HG03439 (cell line): ENCODE results near the gene CCDC170.

Experiments
- ATAC-seq: cut with Tn5 transposase; IDR thresholded peaks from one replicate; pipeline ENCODE4 v1.9.1; 2021; ENCODE audit warnings: mild to moderate bottlenecking, moderate library complexity; ENCODE audit not compliant: unreplicated experiment

The CCDC170 gene

DNA sequence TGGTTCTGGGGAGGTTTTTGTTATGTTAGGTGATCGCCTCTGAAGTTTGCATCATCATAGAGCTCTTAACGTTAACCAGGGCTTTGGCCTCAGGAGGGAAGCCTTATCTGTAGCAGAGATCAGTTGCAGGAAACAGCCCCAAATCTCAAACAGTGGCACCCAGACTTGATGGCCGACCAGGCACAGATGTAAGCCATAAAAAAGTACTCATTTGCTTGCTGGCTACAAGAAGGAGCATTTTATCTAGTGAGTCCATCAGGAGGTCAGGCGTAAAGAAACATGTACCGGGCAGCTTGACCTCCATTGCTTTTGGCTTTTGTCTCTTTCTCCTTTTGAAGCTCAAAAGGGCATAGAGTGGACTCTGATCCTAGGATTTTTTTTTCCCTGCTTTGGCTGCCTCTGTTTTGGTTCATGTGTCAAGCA lies 122.3 kb downstream of the CCDC170 start:
- ATAC-seq: no peak

DNA sequence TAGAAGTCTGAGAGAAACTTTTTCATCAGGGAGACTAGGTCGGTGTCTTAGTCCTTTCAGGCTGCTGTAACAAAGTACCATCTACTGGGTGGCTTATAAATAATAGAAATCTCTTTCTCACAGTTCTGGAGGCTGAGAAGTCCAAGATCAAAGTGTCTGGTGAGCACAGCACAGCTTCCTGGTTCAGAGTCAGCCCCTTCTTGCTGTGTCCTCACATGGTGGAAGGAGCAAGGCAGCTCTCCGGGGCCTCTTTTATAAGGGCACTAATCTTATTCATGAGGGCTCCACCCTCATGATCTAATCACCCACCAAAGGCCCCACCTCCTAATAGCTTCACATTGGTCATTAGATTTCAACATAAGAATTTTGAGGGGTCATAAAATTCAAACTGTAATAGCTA lies 122.8 kb downstream of the CCDC170 start:
- ATAC-seq: no peak

DNA sequence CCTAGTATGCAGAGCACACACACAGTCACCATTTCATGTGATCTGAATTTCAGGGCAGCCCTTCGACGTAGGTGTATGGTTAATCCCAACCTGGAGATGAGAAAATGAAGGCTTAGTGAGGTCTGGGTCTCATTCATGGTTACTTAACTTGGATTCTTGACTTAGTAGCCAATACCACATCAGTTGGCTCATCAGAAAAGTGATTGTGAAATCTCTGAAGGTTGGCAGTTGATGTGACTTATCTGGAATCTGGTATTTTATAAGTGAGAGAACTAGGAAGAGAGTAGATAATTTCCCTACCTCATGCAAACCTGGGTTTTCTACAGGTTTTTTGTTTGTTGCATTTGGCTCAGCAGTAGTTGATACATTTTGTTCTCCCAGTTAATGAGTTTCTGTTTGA lies 123.7 kb downstream of the CCDC170 start:
- ATAC-seq: no peak

- no peak for ATAC-seq
These were observed 124.9 kb downstream of the CCDC170 start for GRCh38 chr6:151618717-151619116.

DNA sequence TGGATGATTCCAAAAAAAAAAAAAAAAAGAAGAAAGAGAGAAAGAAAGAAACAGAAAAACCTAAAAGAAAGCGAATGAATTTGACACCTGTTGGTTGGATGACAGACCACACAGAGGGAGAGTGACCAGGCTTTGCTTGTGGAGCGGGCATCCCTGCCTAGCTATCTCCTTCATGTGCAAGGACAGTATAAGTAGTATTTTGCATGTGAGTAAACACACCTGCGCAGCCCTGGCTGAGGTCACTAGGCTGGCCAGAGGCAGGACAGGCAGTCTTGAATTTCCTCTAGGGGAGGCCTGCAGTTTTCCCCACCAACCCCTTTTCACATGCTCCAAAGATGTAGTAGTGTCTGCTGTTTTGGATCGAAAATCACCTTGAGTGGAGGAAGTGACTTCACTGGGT lies 126.4 kb downstream of the CCDC170 start:
- no peak for ATAC-seq

DNA sequence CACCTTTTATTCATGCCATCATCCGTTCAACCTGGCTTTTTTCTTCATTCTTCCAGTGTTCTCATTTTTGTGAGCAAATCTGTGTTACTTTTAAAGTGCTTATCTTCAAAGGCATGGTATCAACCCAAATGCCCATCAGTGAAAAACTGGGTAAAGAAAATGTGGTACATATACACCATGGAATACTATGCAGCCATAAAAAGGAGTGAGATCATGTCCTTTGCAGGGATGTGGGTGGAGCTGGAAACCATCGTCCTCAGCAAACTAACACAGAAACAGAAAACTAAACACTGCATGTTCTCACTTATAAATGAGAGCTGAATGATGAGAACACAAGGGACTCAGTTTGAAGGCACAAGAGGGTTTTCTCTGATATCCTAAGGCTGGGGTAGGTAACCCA lies 130.3 kb downstream of the CCDC170 start:
- ATAC-seq: no peak

DNA sequence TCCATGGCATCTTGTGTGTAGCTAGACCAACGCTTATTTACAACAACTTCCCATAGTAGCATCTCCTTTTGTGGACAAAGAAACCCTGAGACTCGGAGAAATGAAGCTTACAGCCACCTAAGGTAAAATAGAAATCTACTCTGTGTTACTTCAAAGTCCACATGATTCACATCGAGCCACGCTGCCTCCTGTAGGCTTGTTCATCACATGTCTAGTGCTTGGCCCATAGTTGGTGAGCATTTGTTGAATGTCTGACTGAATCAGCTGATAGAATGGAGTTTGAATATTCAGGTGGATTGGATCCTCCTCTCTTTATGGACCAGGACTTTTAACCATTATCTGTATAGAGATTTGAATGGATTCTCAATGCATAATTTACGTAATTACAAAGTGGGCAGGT lies 130.7 kb downstream of the CCDC170 start:
- no peak for ATAC-seq

GRCh38 chr6:151624900-151625536 lies 131.2 kb downstream of the CCDC170 start:
- ATAC-seq: no peak

DNA sequence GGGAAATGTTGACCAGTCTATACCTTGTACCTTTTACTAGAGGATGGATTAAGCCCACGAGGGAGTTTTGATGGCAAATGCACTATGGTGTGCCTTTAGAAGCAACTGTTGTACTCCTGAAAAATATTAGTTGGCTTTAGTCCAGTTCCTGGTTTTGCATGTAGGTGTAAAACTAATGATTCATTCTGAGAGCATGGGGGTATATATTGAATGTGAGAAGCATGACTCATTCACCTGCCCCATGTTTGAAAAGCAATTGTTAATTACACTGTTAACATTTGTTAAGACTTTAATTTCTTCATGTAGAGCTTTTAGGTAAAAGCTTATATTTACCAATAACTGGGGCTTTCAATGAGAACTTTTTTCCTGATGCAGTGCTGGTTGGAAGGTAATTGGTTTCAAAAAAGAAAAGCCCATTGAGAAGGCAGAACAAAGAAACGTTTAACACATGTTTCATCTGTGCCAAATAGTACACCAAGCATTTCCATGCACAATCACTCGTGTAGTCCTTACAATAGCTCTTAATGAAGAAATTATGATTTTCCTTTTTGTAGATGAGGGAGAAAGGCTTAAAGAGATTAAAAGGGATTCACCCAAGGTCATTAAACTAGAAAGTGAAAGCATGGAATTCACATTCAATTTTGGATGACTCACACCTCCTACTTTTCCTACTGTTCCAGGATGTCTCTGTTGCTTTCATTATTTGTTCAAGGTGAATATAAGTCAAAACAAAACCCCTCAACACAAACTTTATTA lies 134.1 kb downstream of the CCDC170 start:
- no peak for ATAC-seq

DNA sequence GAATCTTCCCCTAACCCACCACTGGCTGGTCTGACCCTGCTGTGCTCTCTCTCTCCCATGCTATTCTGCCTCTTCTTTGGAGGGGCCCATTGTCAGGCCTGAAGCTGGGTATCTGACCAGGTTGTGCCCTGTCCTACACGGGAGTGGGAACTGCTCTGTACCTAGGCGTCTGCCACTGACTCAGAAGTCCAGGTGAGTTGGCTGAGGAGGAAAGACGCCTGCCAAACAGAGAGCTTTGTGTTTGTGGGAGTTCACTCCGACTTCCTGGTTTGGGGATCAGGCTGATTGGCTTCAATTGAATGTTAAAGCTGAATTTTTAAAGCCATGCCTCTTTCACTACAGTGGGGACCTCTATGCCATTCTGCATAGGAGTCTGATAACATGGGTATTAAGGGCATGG lies 136.0 kb downstream of the CCDC170 start:
- no peak for ATAC-seq

GRCh38 chr6:151630387-151630786 lies 136.6 kb downstream of the CCDC170 start:
- ATAC-seq: no peak

GRCh38 chr6:151630991-151631655 lies 137.3 kb downstream of the CCDC170 start:
- no peak for ATAC-seq

GRCh38 chr6:151632415-151632987 lies 138.7 kb downstream of the CCDC170 start:
- ATAC-seq: no peak

DNA sequence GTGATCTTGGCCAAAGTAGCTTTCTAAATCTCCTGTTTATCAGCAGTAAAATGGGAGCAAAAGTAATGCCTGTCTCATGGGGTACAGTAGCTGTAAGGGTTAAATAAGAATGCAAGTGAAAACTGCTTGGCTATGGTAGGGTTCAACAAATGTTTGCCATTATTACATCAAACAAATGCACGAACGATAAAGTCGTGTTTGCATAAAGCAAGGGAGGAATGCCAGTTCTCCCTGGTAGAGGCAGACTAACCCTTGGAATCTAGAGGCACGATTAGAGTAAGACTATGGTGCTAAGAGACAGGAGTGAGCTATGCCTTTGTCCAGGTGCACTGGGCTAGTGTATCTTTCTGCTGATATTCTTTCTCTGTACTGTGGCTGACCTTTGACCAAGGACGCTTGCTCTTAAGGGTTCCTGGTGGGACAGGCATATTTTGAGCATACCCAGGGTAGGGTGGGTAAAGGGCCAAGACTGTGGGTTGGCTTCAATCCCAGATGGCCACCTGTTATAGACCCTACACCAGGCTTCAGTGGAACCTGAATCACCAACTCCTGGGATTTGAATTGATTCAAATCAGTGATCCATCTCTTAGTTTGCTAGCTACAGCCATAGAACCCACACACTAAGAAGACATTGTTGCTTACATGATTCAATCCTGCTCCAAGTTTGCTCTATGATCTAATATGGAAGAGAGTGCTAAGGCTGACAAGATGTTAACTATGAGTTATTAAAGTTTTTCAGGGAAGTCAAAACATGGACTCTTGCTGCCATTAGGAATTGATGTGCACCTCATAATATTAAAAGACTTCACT lies 139.9 kb downstream of the CCDC170 start:
- no peak for ATAC-seq

- no peak for ATAC-seq
These were observed 140.5 kb downstream of the CCDC170 start for GRCh38 chr6:151634336-151634720.

DNA sequence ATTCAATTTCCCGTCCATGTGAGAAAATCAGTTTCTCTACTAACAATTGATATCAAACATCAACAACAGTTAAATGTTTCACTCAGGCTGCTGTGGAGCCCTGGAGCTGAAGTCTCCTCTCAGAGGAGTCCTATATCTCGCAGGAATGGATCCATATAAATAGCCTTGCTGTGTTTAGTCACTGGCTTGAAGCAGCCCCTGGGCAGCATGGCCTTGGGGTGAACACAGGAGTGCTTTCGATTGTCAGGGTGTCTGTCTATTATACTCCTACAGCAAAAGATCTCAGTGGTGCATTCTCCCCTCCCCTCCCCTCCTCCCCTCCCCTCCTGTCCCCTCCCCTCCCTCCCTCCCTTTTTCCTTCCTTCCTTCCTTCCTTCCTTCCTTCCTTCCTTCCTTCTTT lies 141.9 kb downstream of the CCDC170 start:
- no peak for ATAC-seq

DNA sequence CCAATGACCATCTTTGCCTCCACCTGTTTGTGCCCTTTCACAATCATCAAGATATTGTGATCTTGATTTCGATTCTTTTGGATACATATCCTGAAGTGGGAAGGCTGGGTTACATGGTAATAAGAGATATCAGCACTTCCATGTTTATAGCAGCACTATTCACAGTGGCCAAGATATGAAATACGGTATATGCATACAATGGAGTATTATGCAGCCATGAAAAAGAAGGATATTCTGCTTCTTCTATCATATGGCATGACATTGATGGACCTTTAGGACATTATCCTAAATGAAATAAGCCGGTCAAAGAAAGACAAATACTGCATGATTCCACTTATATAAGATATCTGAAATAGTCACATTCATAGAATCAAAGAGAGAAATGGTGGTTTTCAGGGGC lies 144.0 kb downstream of the CCDC170 start:
- ATAC-seq: no peak

DNA sequence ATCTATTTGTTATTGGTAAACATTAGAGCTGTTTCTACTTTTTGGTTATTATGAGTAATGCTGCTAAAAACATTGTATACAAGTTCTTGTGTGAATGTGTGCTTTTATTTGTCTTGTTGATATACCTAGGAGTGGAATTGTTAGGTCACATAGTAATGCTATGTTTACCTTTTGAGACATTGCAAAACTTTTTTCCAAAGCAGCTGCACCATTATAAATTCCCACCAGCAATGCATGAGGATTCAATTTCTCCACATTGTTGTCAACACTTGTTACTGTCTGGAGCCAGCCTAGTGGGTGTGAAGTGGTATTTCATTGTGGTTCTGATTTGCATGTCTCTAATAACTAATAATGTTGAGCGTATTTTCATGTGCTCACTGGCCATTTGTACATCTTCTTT lies 145.9 kb downstream of the CCDC170 start:
- ATAC-seq: no peak

DNA sequence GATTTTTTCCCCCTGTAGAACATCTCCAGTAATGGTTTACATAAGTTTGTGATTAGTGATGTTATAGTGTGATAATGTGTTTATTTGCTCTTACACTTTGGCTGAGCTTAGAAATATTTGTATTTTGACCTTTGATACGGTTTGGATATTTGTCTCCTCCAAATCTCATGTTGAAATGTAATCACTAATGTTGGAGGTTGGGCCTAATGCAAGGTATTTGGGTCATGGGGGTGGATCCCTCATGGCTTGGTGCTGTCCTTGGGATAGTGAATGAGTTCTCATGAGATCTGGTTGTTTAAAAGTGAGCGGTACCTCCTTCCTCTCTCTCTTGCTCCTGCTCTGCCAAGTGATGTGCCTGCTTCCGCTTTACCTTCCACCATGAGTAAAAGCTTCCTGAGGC lies 147.2 kb downstream of the CCDC170 start:
- ATAC-seq: no peak

GRCh38 chr6:151647976-151648639 lies 154.3 kb downstream of the CCDC170 start:
- no peak for ATAC-seq
